Placental epithelial cell (primary cell): ENCODE data around the gene POLN. TPM values are rescaled to one million over a fixed set of nuclear protein-coding genes. Genes with fewer than 3 reads are reported as not detected.

Source experiments
- small RNA-seq: library from RNA; depleted of rRNA; stranded (forward); fragments of <200 nt; gene quantifications from one replicate; pipeline ENCODE3, GENCODE V24; 2012
- total RNA-seq: library from RNA; depleted of rRNA; stranded (reverse); fragments of >200 nt; gene quantifications from 2 replicates; pipeline ENCODE4 v1.2.3, GENCODE V29; 2012

POLN gene
- 2.8 and 6.7 TPM in 2 replicates for total RNA-seq

GRCh38 chr4:2241410-2242353, at the start of gene POLN, which contains the start of gene HAUS3:
Gene POLN, minus strand, starts transcription at chr4:2242121. Its CDS starts 12,890 bp downstream, at chr4:2229231.
Gene HAUS3, minus strand, starts transcription at chr4:2242121. Its CDS starts 1,175 bp downstream, at chr4:2240946.

DNA sequence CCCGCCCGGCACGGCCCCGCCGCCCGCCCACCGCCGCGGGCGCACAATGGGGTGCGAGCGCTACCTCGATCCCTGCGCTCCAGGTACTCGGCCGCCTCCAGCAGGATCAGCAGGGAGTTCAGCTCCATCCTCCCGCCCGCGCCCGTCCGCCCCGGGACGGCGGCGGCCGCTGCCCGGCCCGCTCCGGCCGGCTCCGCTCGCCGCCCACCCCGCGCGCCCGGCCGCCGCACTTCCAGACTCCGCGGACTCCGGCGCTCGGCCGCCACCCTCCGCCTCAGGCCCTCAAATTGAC, 19.9 kb upstream of the POLN start, which contains the start of gene MXD4:
Gene MXD4, minus strand, starts transcription at position 257 of the 292 bp plus-strand sequence. Its CDS starts 129 bp downstream, at position 128.

GRCh38 chr4:2059046-2059725, 182.7 kb downstream of the POLN start, which contains the start of gene NAT8L:
Gene NAT8L, plus strand, starts transcription at chr4:2059327. Its CDS starts 185 bp downstream, at chr4:2059512.

Small RNA genes within 50 kb of the gene (small RNA-seq; reads per million reads assigned to genes)
- gene COX6B1P5, result not detected

Other genes with a start within 250 kb of the POLN start
- gene NELFA, start 233.1 kb downstream of the POLN start, total RNA-seq, result 30.5 and 38.5 TPM in 2 replicates
- under 0.01 and 0.11 TPM in 2 replicates for gene NAT8L, start 182.8 kb downstream of the POLN start, total RNA-seq
- gene HAUS3, start within 50 bp of the POLN start, total RNA-seq, result 7.4 and 8.2 TPM in 2 replicates
- gene MXD4, start 20.0 kb upstream of the POLN start, total RNA-seq, result 130 and 131 TPM in 2 replicates
- 7.7 and 8.2 TPM in 2 replicates for gene ZFYVE28, start 176.5 kb upstream of the POLN start, total RNA-seq
- not detected in 2 replicates for gene CFAP99, start 176.8 kb upstream of the POLN start, total RNA-seq
- gene RNF4, start 227.0 kb upstream of the POLN start, total RNA-seq, result 37.3 and 45.5 TPM in 2 replicates